Measurements from ENCODE around the gene EEF1AKMT3.

EEF1AKMT3 gene

GRCh38 chr12:57797933-57798332 lies 25.5 kb downstream of the EEF1AKMT3 start:
- DNase-seq (ENCODE audit: low spot score): no peak
- TF ChIP-seq, protein P1, sequence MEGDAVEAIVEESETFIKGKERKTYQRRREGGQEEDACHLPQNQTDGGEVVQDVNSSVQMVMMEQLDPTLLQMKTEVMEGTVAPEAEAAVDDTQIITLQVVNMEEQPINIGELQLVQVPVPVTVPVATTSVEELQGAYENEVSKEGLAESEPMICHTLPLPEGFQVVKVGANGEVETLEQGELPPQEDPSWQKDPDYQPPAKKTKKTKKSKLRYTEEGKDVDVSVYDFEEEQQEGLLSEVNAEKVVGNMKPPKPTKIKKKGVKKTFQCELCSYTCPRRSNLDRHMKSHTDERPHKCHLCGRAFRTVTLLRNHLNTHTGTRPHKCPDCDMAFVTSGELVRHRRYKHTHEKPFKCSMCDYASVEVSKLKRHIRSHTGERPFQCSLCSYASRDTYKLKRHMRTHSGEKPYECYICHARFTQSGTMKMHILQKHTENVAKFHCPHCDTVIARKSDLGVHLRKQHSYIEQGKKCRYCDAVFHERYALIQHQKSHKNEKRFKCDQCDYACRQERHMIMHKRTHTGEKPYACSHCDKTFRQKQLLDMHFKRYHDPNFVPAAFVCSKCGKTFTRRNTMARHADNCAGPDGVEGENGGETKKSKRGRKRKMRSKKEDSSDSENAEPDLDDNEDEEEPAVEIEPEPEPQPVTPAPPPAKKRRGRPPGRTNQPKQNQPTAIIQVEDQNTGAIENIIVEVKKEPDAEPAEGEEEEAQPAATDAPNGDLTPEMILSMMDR (IDR thresholded peaks at IDR 0.05; ENCODE audit: extremely low read depth, missing control alignments): no peak

DNA sequence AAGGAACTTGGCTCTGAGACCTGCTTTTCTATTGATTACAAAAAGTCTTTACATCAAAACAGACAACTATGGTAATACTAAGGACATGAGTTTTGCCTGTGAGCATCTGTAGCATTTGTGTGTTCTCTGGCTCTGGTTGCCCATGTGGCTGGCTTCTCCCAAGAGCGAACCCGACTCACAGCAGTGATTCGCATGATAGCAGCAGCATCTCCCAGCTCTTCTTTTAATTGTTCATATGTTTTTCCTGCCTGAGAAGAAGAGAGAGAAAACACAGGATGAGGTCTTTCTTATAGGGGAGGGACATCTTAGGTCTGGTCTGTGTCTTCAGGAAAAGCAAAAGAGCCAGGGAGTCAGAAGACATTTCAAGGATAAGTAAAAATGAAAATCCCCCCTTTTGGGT lies 28.6 kb downstream of the EEF1AKMT3 start:
- DNase-seq (ENCODE audit: low spot score): no peak
- TF ChIP-seq, protein P1 (IDR thresholded peaks at IDR 0.05; ENCODE audit: extremely low read depth, missing control alignments): no peak

- DNase-seq (ENCODE audit: low spot score): no peak
- TF ChIP-seq, protein P1 (IDR thresholded peaks at IDR 0.05; ENCODE audit: extremely low read depth, missing control alignments): no peak
Observed at GRCh38 chr12:57802607-57803006, 30.2 kb downstream of the EEF1AKMT3 start.

DNA sequence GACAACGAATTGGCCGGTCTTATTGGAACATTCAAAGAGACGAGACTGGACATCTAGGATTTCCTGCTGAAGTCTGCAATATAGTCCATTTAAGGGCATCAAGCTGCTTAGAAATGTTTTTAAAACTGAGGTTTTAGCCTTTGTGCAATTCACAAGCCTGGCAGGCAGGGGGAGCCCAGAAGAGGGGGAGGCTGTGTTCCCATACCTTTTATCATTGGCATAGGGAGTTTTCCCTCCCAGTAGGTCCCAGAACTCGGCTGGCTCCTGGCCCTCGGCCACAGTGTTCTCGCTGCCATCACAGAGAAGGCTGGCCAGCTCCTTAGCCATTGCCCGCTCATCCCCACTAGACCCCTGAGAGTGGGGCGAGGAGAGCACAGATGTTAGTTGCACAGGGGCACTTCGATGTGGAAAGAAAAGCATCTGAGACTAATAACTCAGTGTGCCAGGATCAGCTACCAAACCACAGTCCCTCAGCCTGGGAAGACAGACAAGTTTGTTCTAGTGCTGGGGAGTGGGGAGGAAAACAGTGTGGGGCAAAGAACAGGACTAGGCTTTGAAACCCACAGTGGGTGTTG lies 31.0 kb downstream of the EEF1AKMT3 start:
- peak; percentile 38 for DNase-seq (ENCODE audit: low spot score)
- TF ChIP-seq, protein P1 (IDR thresholded peaks at IDR 0.05; ENCODE audit: extremely low read depth, missing control alignments): peak; percentile 79

DNA sequence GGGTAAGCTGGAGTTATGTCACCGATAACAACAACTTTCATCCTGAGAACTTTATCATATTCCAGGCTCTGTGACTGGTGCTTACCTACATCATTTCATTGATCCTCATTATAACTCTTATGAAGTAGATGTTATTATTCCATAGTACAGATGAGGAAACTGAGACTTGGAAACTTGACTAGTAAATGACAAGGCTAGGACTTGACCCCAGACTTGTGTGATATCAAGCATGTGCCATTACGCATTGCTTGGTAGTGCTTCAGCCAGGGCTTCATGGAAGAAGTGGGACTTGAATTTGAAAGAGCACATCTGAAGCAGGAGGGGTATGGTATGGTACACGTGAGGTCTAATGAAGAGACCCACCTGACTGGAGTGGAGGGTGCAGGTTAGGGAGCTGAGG lies 34.3 kb downstream of the EEF1AKMT3 start:
- TF ChIP-seq, protein P1 (IDR thresholded peaks at IDR 0.05; ENCODE audit: extremely low read depth, missing control alignments): no peak
- no peak for DNase-seq (ENCODE audit: low spot score)

DNA sequence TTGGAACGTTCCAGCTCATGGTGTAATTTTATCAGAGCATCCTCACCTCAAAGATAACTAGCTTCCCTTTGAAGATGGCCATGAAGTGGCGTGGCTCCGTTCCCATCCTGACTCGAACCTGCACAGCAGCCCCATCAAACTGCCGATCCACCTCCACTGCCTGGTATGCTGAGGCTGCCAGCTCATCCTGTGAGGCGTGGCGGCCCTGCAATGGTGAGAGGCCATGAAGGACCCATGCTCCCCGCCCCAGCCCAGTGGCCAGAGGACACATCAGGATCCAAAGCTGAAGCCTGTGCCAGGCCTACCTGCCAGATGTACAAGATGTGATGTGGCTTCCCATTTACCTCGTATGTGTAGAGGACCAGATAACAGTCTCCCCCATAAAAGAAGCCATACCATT lies 34.9 kb downstream of the EEF1AKMT3 start:
- TF ChIP-seq, protein P1 (IDR thresholded peaks at IDR 0.05; ENCODE audit: extremely low read depth, missing control alignments): no peak
- DNase-seq (ENCODE audit: low spot score): no peak

DNA sequence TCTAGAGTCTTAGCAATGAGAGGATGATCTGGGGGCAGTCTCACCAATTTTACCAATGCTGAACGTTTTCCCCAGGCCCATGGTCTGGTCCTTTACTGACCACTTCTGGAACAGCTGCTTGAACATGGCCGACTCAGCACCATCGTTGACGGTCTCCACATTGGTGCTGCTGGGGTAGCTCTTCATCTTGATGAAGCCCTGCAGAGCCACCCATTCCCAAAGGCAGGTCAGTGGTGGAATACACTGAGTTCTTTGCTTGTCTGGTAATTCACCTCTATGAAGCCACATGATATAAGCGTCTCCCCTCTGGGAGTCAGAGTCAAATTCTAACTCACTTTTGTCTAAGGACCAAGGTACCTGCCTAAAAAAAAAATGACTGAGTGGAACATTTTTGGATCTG lies 35.9 kb downstream of the EEF1AKMT3 start:
- no peak for DNase-seq (ENCODE audit: low spot score)
- TF ChIP-seq, protein P1 (IDR thresholded peaks at IDR 0.05; ENCODE audit: extremely low read depth, missing control alignments): no peak
